ENCODE measurements around the gene ARHGEF37.
"Not testable (repeated sequence)": the region's sequence is repeated elsewhere in the genome, so short reads cannot be mapped to it uniquely, and the experiment has no call there.

ARHGEF37 gene

GRCh38 chr5:149651686-149652085 lies 70.4 kb downstream of the ARHGEF37 start:
- no peak for DNase-seq

- DNase-seq: no peak
Measured at GRCh38 chr5:149652697-149653096, 71.4 kb downstream of the ARHGEF37 start.

- no peak for DNase-seq
Measured at GRCh38 chr5:149654231-149654630, 72.9 kb downstream of the ARHGEF37 start.

GRCh38 chr5:149654883-149655505 lies 73.7 kb downstream of the ARHGEF37 start:
- no peak for DNase-seq

GRCh38 chr5:149656576-149657182 lies 75.4 kb downstream of the ARHGEF37 start:
- peak in 1 of 2 donors; percentile 27 for DNase-seq

GRCh38 chr5:149657324-149657723 lies 76.0 kb downstream of the ARHGEF37 start:
- no peak for DNase-seq

- DNase-seq: no peak
Measured at GRCh38 chr5:149658299-149658698, 77.0 kb downstream of the ARHGEF37 start.

GRCh38 chr5:149664083-149664482 lies 82.8 kb downstream of the ARHGEF37 start:
- DNase-seq: no peak

GRCh38 chr5:149664666-149665415 lies 83.5 kb downstream of the ARHGEF37 start:
- DNase-seq: no peak

GRCh38 chr5:149665416-149666175 lies 84.3 kb downstream of the ARHGEF37 start:
- DNase-seq: no peak

GRCh38 chr5:149666212-149666852 lies 85.0 kb downstream of the ARHGEF37 start:
- DNase-seq: peak in 1 of 2 donors; percentile 38

GRCh38 chr5:149667084-149667828 lies 86.0 kb downstream of the ARHGEF37 start:
- DNase-seq: peak in 1 of 2 donors; percentile 31

- DNase-seq: no peak
Measured at GRCh38 chr5:149667829-149668330, 86.6 kb downstream of the ARHGEF37 start.

- not testable (repeated sequence) for DNase-seq
Measured at GRCh38 chr5:149669273-149669672, 88.0 kb downstream of the ARHGEF37 start.

GRCh38 chr5:149671544-149671943 lies 90.2 kb downstream of the ARHGEF37 start:
- no peak for DNase-seq

GRCh38 chr5:149672701-149673476 lies 91.6 kb downstream of the ARHGEF37 start:
- no peak for DNase-seq

GRCh38 chr5:149674686-149675085 lies 93.4 kb downstream of the ARHGEF37 start:
- DNase-seq: no peak

GRCh38 chr5:149675610-149676201 lies 94.4 kb downstream of the ARHGEF37 start:
- DNase-seq: no peak

- peak; percentile 5 to 54 for DNase-seq
Measured at GRCh38 chr5:149677731-149678130, 96.4 kb downstream of the ARHGEF37 start.

Data from CD4-positive, alpha-beta T cell treated with Interleukin-1 beta for 1 hour (primary cell).